ENCODE data around the gene DAGLB. TPM values are rescaled to one million over a fixed set of nuclear protein-coding genes. Genes with fewer than 3 reads are reported as not detected.

The DAGLB gene
- total RNA-seq, 2 experiments from 2014 or later: 22.0 to 22.9 TPM

GRCh38 chr7:6432781-6433180, 15.0 kb downstream of the DAGLB start:
- ATAC-seq (ENCODE audit: poor library complexity): no peak

GRCh38 chr7:6430974-6431373, 16.8 kb downstream of the DAGLB start:
- Histone ChIP-seq H3K4me3 (ENCODE audit: low read length) (no peak overlapping the region), H3K36me3 (ENCODE audit: insufficient read depth, low read length) (peaks cover 56% of the 10 kb centered on the region), H3K9me3 (ENCODE audit: control insufficient read depth in 1 of 2, insufficient read depth in 1 of 2, low read length in 2 of 2) (no peaks in the 10 kb centered on the region), H3K27ac (ENCODE audit: low read depth in 1 of 2, low read length in 2 of 2) (no peak overlapping the region), H3K27me3 (ENCODE audit: control insufficient read depth in 1 of 2, insufficient read depth in 2 of 2, low read length in 2 of 2) (no peaks in the 10 kb centered on the region), H3K4me1 (ENCODE audit: insufficient read depth, low read length) (peaks cover 13% of the 10 kb centered on the region)
- no peak for ATAC-seq (ENCODE audit: poor library complexity)
- no peak overlapping the region for H3K4me3 Mint-ChIP-seq
- no peak overlapping the region for H3K27ac Mint-ChIP-seq
- ChIA-PET CTCF (interaction anchor here (0.6 kb wide), 1 partner anchor 433 kb away, joined by 3 read pairs; no protein-coding TSS in a partner anchor), POLR2A (no interaction called here)
- peaks cover 8% of the 10 kb centered on the region for H3K4me1 Mint-ChIP-seq (ENCODE audit: low read depth)
- peaks cover 64% of the 10 kb centered on the region for H3K36me3 Mint-ChIP-seq (ENCODE audit: low read depth)
- DNase-seq: no peak
- TF ChIP-seq CTCF (IDR thresholded peaks at IDR 0.05): no peak
- intact Hi-C loops (cut with DNase I, micrococcal nuclease): loop anchor here in 1 of 2 experiments (10.0 kb wide), 1 partner anchor 436 kb away; no protein-coding TSS in a partner anchor
- no peaks in the 10 kb centered on the region for H3K9me3 Mint-ChIP-seq
- H3K27me3 Mint-ChIP-seq: no peaks in the 10 kb centered on the region

More at GRCh38 chr7:6432781-6433180, 15.0 kb downstream of the DAGLB start:
- H3K27ac Mint-ChIP-seq: no peak overlapping the region
- intact Hi-C loops (cut with DNase I, micrococcal nuclease): loop anchor here in 1 of 2 experiments (10.0 kb wide), 1 partner anchor 438 kb away; no protein-coding TSS in a partner anchor
- H3K36me3 ChIP-seq (ENCODE audit: insufficient read depth, low read length): peaks cover 48% of the 10 kb centered on the region
- no peak overlapping the region for H3K27ac ChIP-seq (ENCODE audit: low read depth in 1 of 2, low read length in 2 of 2)
- DNase-seq: no peak
- H3K9me3 ChIP-seq (ENCODE audit: control insufficient read depth in 1 of 2, insufficient read depth in 1 of 2, low read length in 2 of 2): no peaks in the 10 kb centered on the region
- POLR2A ChIA-PET: interaction anchor here (0.6 kb wide), 1 partner anchor 42 kb away, joined by 3 read pairs; no protein-coding TSS in a partner anchor
- no peak overlapping the region for H3K4me3 Mint-ChIP-seq
- peaks cover 31% of the 10 kb centered on the region for H3K4me1 ChIP-seq (ENCODE audit: insufficient read depth, low read length)
- no peaks in the 10 kb centered on the region for H3K27me3 ChIP-seq (ENCODE audit: control insufficient read depth in 1 of 2, insufficient read depth in 2 of 2, low read length in 2 of 2)
- TF ChIP-seq CTCF (IDR thresholded peaks at IDR 0.05): no peak
- no peaks in the 10 kb centered on the region for H3K27me3 Mint-ChIP-seq
- no peaks in the 10 kb centered on the region for H3K9me3 Mint-ChIP-seq
- H3K4me1 Mint-ChIP-seq (ENCODE audit: low read depth): peaks cover 23% of the 10 kb centered on the region
- CTCF ChIA-PET: no interaction called here
- no peak overlapping the region for H3K4me3 ChIP-seq (ENCODE audit: low read length)
- peaks cover 50% of the 10 kb centered on the region for H3K36me3 Mint-ChIP-seq (ENCODE audit: low read depth)

- Histone ChIP-seq H3K27ac (ENCODE audit: low read depth in 1 of 2, low read length in 2 of 2) (no peak overlapping the region), H3K36me3 (ENCODE audit: insufficient read depth, low read length) (peaks cover 62% of the 10 kb centered on the region), H3K9me3 (ENCODE audit: control insufficient read depth in 1 of 2, insufficient read depth in 1 of 2, low read length in 2 of 2) (no peaks in the 10 kb centered on the region), H3K27me3 (ENCODE audit: control insufficient read depth in 1 of 2, insufficient read depth in 2 of 2, low read length in 2 of 2) (no peaks in the 10 kb centered on the region), H3K4me1 (ENCODE audit: insufficient read depth, low read length) (peaks cover 10% of the 10 kb centered on the region), H3K4me3 (ENCODE audit: low read length) (no peak overlapping the region)
- Mint-ChIP-seq H3K27ac (no peak overlapping the region), H3K4me1 (ENCODE audit: low read depth) (peaks cover 2% of the 10 kb centered on the region), H3K36me3 (ENCODE audit: low read depth) (peaks cover 65% of the 10 kb centered on the region), H3K9me3 (no peaks in the 10 kb centered on the region), H3K27me3 (no peaks in the 10 kb centered on the region), H3K4me3 (no peak overlapping the region)
- ATAC-seq (ENCODE audit: poor library complexity): no peak
- intact Hi-C loops (cut with DNase I, micrococcal nuclease): loop anchor here in 1 of 2 experiments (10.0 kb wide), 1 partner anchor 436 kb away; no protein-coding TSS in a partner anchor
- POLR2A ChIA-PET: no interaction called here
- no peak for TF ChIP-seq CTCF (IDR thresholded peaks at IDR 0.05)
- peak in 1 of 14 experiments; percentile 27 for DNase-seq
- CTCF ChIA-PET: interaction anchor here (0.6 kb wide), 1 partner anchor 433 kb away, joined by 3 read pairs; no protein-coding TSS in a partner anchor
These were observed 17.3 kb downstream of the DAGLB start for GRCh38 chr7:6430271-6430940.
